NCI-H1930 (cell line): Measurements from ENCODE around the gene KCTD19.

Experiments
- DNase-seq, 2 experiments: peaks; one replicate each; lab custom pipeline; 2025; lab: John Stamatoyannopoulos, UW

The KCTD19 gene

GRCh38 chr16:67242138-67242730, 84.3 kb downstream of the KCTD19 start:
- DNase-seq = no peak

- no peak for DNase-seq
Observed at GRCh38 chr16:67241008-67241900, 85.3 kb downstream of the KCTD19 start.

GRCh38 chr16:67240506-67240905, 86.0 kb downstream of the KCTD19 start:
- no peak for DNase-seq
